H54 (cell line): Measurements from ENCODE around the gene RPL37A.
A peak's percentile ranks its signal among the peaks of the same experiment; 100 is the strongest.
"Not testable (repeated sequence)": the region's sequence is repeated elsewhere in the genome, so short reads cannot be mapped to it uniquely, and the experiment has no call there.

Experiments used
- DNase-seq: peaks from one replicate; pipeline ENCODE4 v3.0.0; 2011; ENCODE audit warnings: low spot score, mixed read lengths; ENCODE audit not compliant: insufficient read length
- FAIRE-seq: peaks from 3 replicates; lab custom pipeline; 2011; peaks lifted over from hg19 to GRCh38; lab: Jason Lieb, UNC
- POLR2A ChIP-seq: IDR thresholded peaks from 2 replicates; pipeline ENCODE4 v1.6.1; 2011; ENCODE audit warnings: low read depth, mild to moderate bottlenecking, low read length

RPL37A gene

GRCh38 chr2:216517447-216518225 lies 19.0 kb downstream of the RPL37A start:
- no peak for TF ChIP-seq POLR2A
- FAIRE-seq (no peak), DNase-seq (no peak)

- DNase-seq, FAIRE-seq: not testable (repeated sequence)
These were observed 20.0 kb downstream of the RPL37A start for GRCh38 chr2:216518566-216519119.

- FAIRE-seq (peak; percentile 82), DNase-seq (peak; percentile 38)
- no peak for TF ChIP-seq POLR2A
These were observed 20.6 kb downstream of the RPL37A start for GRCh38 chr2:216519154-216519762.

- no peak for FAIRE-seq
These were observed 21.5 kb downstream of the RPL37A start for GRCh38 chr2:216520112-216520511.

GRCh38 chr2:216522892-216523502 lies 24.4 kb downstream of the RPL37A start:
- no peak for TF ChIP-seq POLR2A
- FAIRE-seq (no peak), DNase-seq (no peak)

More at GRCh38 chr2:216520112-216520511, 21.5 kb downstream of the RPL37A start:
- no peak for DNase-seq
- TF ChIP-seq POLR2A: no peak

GRCh38 chr2:216525972-216526371 lies 27.3 kb downstream of the RPL37A start:
- DNase-seq (no peak), FAIRE-seq (no peak)
- TF ChIP-seq POLR2A: no peak

GRCh38 chr2:216526939-216527338 lies 28.3 kb downstream of the RPL37A start:
- TF ChIP-seq POLR2A: no peak
- no peak for FAIRE-seq
- DNase-seq: no peak

GRCh38 chr2:216527600-216527999 lies 29.0 kb downstream of the RPL37A start:
- FAIRE-seq (no peak), DNase-seq (no peak)
- no peak for TF ChIP-seq POLR2A

- no peak for TF ChIP-seq POLR2A
- DNase-seq: no peak
- FAIRE-seq: no peak
These were observed 33.9 kb downstream of the RPL37A start for GRCh38 chr2:216532562-216532961.

GRCh38 chr2:216533609-216534008 lies 35.0 kb downstream of the RPL37A start:
- DNase-seq (no peak), FAIRE-seq (no peak)
- no peak for TF ChIP-seq POLR2A

- DNase-seq (no peak), FAIRE-seq (no peak)
- TF ChIP-seq POLR2A: no peak
These were observed 36.2 kb downstream of the RPL37A start for GRCh38 chr2:216534809-216535208.

GRCh38 chr2:216535454-216535995 lies 36.9 kb downstream of the RPL37A start:
- no peak for TF ChIP-seq POLR2A
- DNase-seq: peak; percentile 45

GRCh38 chr2:216536734-216537210 lies 38.1 kb downstream of the RPL37A start:
- no peak for FAIRE-seq
- no peak for DNase-seq

More at GRCh38 chr2:216535454-216535995, 36.9 kb downstream of the RPL37A start:
- FAIRE-seq: peak; percentile 88

GRCh38 chr2:216537366-216537765 lies 38.7 kb downstream of the RPL37A start:
- DNase-seq: no peak
- no peak for FAIRE-seq
- no peak for TF ChIP-seq POLR2A

More at GRCh38 chr2:216536734-216537210, 38.1 kb downstream of the RPL37A start:
- no peak for TF ChIP-seq POLR2A
